GM19193 (cell line): Measurements from ENCODE around the gene ARPP19.

ENCODE experiments used
- POLR2A ChIP-seq: IDR thresholded peaks from 4 replicates; pipeline ENCODE4 v1.6.1; 2011; ENCODE audit not compliant: insufficient read depth, insufficient read length; ENCODE audit errors: extremely low read depth

ARPP19 gene

GRCh38 chr15:52556524-52557273 is 12.1 kb downstream of the ARPP19 start:
- no peak for TF ChIP-seq POLR2A

- TF ChIP-seq POLR2A = no peak
These were observed 16.5 kb downstream of the ARPP19 start for GRCh38 chr15:52552303-52552702.

GRCh38 chr15:52551762-52552161 is 17.1 kb downstream of the ARPP19 start:
- TF ChIP-seq POLR2A = no peak

GRCh38 chr15:52546031-52546751 is 22.6 kb downstream of the ARPP19 start:
- TF ChIP-seq POLR2A = peak; percentile 35

- TF ChIP-seq POLR2A = no peak
These were observed 28.3 kb downstream of the ARPP19 start for GRCh38 chr15:52540374-52541012.

GRCh38 chr15:52537459-52537858 is 31.4 kb downstream of the ARPP19 start:
- TF ChIP-seq POLR2A = no peak

GRCh38 chr15:52532427-52532826 is 36.4 kb downstream of the ARPP19 start:
- TF ChIP-seq POLR2A = no peak

GRCh38 chr15:52529940-52530339 is 38.9 kb downstream of the ARPP19 start:
- no peak for TF ChIP-seq POLR2A

- no peak for TF ChIP-seq POLR2A
These were observed 39.4 kb downstream of the ARPP19 start for GRCh38 chr15:52529341-52529924.

- TF ChIP-seq POLR2A = peak; percentile 71
These were observed 40.1 kb downstream of the ARPP19 start, which contains the start of gene MYO5A for GRCh38 chr15:52528564-52529340. Gene MYO5A (minus strand): TSS chr15:52528880. CDS start chr15:52528806, 74 bp downstream.

- no peak for TF ChIP-seq POLR2A
These were observed 40.8 kb downstream of the ARPP19 start for GRCh38 chr15:52527911-52528563.

- no peak for TF ChIP-seq POLR2A
These were observed 41.5 kb downstream of the ARPP19 start for GRCh38 chr15:52527196-52527910.
